Stimulated activated CD8-positive, alpha-beta memory T cell treated with anti-CD3 and anti-CD28 coated beads, Interleukin-7, amount 100 ng/mL, for 4 hours (primary cell): Measurements from ENCODE around the gene ADGRB3.
"Not testable (repeated sequence)": the region's sequence is repeated elsewhere in the genome, so short reads cannot be mapped to it uniquely, and the experiment has no call there.

Source experiments
- DNase-seq, 2 donors: peaks; one replicate each; pipeline ENCODE4 v3.0.0-alpha.2; 2020; ENCODE audit warnings: low read depth in 2 of 2

ADGRB3 gene

DNA sequence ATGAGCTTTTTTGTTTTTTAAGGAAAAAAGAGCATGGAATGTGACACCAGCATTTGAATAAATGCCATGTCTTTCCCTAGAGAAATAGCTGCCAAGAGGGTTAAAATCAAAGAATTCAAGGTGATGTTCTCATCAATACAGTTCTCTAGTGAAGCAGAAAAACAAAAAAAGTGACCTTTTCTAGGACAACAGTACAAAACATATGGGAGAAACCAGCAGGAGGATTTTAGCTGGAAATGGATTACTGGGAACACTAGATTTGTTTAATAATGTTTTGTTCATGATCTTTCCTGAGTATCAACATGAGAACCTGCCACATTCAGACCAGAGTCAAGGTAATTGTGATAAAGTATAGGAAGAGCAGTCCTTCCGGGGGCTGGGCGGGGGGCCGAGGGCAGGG, 789.5 kb downstream of the ADGRB3 start:
- no peak for DNase-seq

DNA sequence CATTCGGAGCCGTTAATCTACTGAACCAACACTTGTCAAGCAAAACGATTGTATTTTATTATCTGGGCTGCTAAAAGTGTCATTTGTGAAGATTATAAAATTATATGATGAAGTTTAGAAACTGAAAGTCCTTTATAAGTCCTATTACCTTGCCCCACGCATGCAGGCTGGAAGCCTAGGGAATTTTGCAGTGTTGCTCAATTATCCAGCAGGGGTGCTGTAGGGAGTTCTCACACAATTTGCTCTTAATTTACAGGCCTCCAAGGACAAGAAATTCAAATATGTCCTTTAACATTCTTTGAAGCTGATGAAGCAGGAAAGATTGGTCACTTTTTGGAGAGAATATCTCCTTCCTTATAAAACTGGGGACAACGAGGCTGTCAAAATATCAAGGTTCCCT, 792.8 kb downstream of the ADGRB3 start:
- no peak for DNase-seq

DNA sequence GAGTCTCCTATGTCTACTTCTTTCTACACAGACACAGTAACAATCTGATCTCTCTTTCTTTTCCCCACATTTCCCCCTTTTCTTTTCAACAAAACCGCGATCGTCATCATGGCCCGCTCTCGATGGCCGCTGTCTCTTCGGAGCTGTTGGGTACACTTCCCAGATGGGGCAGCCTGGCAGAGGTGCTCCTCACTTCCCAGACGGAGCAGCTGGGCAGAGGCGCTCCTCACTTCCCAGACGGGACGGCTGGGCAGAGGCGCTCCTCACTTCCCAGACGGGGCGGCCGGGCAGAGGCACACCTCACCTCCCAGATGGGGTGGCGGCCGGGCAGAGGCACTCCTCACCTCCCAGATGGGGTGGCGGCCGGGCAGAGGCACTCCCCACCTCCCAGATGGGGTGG, 797.1 kb downstream of the ADGRB3 start:
- DNase-seq: not testable (repeated sequence)

DNA sequence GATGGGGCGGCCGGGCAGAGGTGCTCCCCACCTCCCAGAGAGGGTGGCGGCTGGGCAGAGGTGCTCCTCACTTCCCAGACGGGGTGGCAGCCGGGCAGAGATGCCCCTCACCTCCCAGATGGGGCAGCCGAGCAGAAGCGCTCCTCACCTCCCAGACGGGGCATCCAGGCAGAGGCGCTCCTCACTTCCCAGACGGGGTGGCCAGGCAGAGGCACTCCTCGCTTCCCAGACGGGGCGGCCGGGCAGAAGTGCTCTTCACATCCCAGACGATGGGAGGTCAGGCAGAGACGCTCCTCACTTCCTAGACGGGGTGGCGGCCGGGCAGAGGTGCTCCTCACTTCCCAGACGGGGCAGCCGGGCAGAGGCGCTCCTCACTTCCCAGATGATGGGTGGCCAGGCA, 798.0 kb downstream of the ADGRB3 start:
- DNase-seq: not testable (repeated sequence)

DNA sequence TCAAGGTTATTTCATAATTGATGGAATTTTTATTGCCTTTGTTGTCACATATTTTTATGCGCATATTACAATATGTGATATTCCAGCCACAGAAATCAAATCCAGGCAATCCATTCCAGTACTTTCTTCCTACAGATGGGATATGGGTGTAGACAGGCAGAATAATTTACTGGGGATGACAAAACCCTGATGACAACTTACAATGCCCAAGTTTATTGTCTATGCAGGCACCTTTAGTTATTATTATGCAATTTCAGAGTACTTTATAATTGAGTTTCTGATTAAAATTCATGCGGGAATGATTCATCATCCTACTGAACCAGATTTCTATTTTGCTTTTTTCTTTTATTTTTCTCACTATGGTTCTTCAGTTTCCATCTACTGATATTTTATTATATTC, 803.0 kb downstream of the ADGRB3 start:
- no peak for DNase-seq
